Measurements from ENCODE around the gene ZNF777. TPM values are rescaled to one million over a fixed set of nuclear protein-coding genes. Genes with fewer than 3 reads are reported as not detected.

Gene ZNF777
- total and polyA plus RNA-seq, 2 experiments from 2014 or later: 2.8 to 7.9 TPM

DNA sequence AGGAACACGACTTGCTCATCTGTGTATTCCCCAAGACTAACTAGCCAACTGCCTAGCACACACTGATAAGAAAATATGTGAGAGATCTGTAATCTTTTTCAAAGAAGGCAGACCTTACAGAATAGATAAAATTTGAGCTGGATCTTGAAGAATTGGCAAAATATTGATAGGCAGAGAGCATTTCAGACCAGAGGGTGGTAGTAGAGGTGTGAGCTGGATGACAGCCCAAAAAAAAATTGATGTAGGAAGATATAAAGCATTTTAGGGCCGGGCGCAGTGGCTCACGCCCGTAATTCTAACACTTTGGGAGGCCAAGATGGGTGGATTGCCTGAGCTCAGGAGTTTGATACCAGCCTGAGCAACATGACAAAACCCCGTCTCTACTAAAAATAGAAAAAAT lies 37.9 kb upstream of the ZNF777 start:
- Histone ChIP-seq H3K9me2 (ENCODE audit: insufficient read depth) (no peaks in the 10 kb centered on the region), H3F3A (replicated peaks; ENCODE audit: low read depth) (no peaks in the 10 kb centered on the region), H3K27me3 (ENCODE audit: insufficient read depth) (peaks cover 24% of the 10 kb centered on the region), H4K20me1 (replicated peaks; ENCODE audit: insufficient read depth) (peaks cover 7% of the 10 kb centered on the region; the same call in 1 of the 2 replicates), H3K4me1 (ENCODE audit: insufficient read depth) (no peaks in the 10 kb centered on the region), H3K4me2 (no peak overlapping the region), H2AFZ (no peak overlapping the region), H3K79me2 (replicated peaks; ENCODE audit: insufficient read depth) (peaks cover 16% of the 10 kb centered on the region), H3K27ac (ENCODE audit: low read depth) (no peak overlapping the region), H3K4me3 (no peak overlapping the region), H3K36me3 (ENCODE audit: insufficient read depth) (no peaks in the 10 kb centered on the region)
- no peak for TF ChIP-seq CREB1 (CRISPR knock-in tag; IDR thresholded peaks at IDR 0.05; ENCODE audit: low read depth)
- TF ChIP-seq NANOG (IDR thresholded peaks at IDR 0.05; ENCODE audit: borderline replicate concordance): no peak
- TF ChIP-seq POLR2AphosphoS5 (IDR thresholded peaks at IDR 0.05; ENCODE audit: low read depth): no peak
- no peak for TF ChIP-seq STAT1 (IDR thresholded peaks at IDR 0.05; ENCODE audit: unreplicated experiment)
- no peak for TF ChIP-seq ZNF331 (CRISPR knock-in tag; IDR thresholded peaks at IDR 0.05; ENCODE audit: low read depth)
- no peak for TF ChIP-seq CTCF (conservative IDR thresholded peaks at IDR 0.05; ENCODE audit: low read depth in 2 of 2)
- no peak for TF ChIP-seq ETS1 (IDR thresholded peaks at IDR 0.05)
- TF ChIP-seq ZNF114 (CRISPR knock-in tag; IDR thresholded peaks at IDR 0.05): no peak
- TF ChIP-seq, protein P1, sequence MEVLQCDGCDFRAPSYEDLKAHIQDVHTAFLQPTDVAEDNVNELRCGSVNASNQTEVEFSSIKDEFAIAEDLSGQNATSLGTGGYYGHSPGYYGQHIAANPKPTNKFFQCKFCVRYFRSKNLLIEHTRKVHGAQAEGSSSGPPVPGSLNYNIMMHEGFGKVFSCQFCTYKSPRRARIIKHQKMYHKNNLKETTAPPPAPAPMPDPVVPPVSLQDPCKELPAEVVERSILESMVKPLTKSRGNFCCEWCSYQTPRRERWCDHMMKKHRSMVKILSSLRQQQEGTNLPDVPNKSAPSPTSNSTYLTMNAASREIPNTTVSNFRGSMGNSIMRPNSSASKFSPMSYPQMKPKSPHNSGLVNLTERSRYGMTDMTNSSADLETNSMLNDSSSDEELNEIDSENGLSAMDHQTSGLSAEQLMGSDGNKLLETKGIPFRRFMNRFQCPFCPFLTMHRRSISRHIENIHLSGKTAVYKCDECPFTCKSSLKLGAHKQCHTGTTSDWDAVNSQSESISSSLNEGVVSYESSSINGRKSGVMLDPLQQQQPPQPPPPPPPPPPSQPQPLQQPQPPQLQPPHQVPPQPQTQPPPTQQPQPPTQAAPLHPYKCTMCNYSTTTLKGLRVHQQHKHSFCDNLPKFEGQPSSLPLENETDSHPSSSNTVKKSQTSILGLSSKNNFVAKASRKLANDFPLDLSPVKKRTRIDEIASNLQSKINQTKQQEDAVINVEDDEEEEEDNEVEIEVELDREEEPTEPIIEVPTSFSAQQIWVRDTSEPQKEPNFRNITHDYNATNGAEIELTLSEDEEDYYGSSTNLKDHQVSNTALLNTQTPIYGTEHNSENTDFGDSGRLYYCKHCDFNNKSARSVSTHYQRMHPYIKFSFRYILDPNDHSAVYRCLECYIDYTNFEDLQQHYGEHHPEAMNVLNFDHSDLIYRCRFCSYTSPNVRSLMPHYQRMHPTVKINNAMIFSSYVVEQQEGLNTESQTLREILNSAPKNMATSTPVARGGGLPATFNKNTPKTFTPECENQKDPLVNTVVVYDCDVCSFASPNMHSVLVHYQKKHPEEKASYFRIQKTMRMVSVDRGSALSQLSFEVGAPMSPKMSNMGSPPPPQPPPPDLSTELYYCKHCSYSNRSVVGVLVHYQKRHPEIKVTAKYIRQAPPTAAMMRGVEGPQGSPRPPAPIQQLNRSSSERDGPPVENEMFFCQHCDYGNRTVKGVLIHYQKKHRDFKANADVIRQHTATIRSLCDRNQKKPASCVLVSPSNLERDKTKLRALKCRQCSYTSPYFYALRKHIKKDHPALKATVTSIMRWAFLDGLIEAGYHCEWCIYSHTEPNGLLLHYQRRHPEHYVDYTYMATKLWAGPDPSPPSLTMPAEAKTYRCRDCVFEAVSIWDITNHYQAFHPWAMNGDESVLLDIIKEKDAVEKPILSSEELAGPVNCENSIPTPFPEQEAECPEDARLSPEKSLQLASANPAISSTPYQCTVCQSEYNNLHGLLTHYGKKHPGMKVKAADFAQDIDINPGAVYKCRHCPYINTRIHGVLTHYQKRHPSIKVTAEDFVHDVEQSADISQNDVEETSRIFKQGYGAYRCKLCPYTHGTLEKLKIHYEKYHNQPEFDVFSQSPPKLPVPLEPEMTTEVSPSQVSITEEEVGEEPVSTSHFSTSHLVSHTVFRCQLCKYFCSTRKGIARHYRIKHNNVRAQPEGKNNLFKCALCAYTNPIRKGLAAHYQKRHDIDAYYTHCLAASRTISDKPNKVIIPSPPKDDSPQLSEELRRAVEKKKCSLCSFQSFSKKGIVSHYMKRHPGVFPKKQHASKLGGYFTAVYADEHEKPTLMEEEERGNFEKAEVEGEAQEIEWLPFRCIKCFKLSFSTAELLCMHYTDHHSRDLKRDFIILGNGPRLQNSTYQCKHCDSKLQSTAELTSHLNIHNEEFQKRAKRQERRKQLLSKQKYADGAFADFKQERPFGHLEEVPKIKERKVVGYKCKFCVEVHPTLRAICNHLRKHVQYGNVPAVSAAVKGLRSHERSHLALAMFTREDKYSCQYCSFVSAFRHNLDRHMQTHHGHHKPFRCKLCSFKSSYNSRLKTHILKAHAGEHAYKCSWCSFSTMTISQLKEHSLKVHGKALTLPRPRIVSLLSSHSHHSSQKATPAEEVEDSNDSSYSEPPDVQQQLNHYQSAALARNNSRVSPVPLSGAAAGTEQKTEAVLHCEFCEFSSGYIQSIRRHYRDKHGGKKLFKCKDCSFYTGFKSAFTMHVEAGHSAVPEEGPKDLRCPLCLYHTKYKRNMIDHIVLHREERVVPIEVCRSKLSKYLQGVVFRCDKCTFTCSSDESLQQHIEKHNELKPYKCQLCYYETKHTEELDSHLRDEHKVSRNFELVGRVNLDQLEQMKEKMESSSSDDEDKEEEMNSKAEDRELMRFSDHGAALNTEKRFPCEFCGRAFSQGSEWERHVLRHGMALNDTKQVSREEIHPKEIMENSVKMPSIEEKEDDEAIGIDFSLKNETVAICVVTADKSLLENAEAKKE (CRISPR knock-in tag; IDR thresholded peaks at IDR 0.05): no peak
- TF ChIP-seq, protein P2, sequence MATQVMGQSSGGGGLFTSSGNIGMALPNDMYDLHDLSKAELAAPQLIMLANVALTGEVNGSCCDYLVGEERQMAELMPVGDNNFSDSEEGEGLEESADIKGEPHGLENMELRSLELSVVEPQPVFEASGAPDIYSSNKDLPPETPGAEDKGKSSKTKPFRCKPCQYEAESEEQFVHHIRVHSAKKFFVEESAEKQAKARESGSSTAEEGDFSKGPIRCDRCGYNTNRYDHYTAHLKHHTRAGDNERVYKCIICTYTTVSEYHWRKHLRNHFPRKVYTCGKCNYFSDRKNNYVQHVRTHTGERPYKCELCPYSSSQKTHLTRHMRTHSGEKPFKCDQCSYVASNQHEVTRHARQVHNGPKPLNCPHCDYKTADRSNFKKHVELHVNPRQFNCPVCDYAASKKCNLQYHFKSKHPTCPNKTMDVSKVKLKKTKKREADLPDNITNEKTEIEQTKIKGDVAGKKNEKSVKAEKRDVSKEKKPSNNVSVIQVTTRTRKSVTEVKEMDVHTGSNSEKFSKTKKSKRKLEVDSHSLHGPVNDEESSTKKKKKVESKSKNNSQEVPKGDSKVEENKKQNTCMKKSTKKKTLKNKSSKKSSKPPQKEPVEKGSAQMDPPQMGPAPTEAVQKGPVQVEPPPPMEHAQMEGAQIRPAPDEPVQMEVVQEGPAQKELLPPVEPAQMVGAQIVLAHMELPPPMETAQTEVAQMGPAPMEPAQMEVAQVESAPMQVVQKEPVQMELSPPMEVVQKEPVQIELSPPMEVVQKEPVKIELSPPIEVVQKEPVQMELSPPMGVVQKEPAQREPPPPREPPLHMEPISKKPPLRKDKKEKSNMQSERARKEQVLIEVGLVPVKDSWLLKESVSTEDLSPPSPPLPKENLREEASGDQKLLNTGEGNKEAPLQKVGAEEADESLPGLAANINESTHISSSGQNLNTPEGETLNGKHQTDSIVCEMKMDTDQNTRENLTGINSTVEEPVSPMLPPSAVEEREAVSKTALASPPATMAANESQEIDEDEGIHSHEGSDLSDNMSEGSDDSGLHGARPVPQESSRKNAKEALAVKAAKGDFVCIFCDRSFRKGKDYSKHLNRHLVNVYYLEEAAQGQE (IDR thresholded peaks at IDR 0.05; ENCODE audit: unreplicated experiment): no peak
- TF ChIP-seq JUNB (IDR thresholded peaks at IDR 0.05; ENCODE audit: unreplicated experiment): no peak
- no peak for TF ChIP-seq EZH2 (IDR thresholded peaks at IDR 0.05; ENCODE audit: low read depth, unreplicated experiment)
- TF ChIP-seq EZH2phosphoT487 (IDR thresholded peaks at IDR 0.05; ENCODE audit: unreplicated experiment): no peak
- H3K27ac Mint-ChIP-seq: no peak overlapping the region
- peaks cover 19% of the 10 kb centered on the region for H3K27me3 Mint-ChIP-seq (ENCODE audit: insufficient read depth, low read depth, poor library complexity)
- no peaks in the 10 kb centered on the region for H3K9me3 Mint-ChIP-seq
- no peak overlapping the region for H3K4me3 Mint-ChIP-seq
- peaks cover 13% of the 10 kb centered on the region for H3K4me1 Mint-ChIP-seq
- DNase-seq (ENCODE audit: low spot score): no peak
- no peak for ATAC-seq
- H3K36me3 Mint-ChIP-seq (ENCODE audit: low read depth): peaks cover 6% of the 10 kb centered on the region

Measured in GM23338 (cell line).